GM18951 (cell line): ENCODE measurements around the gene TDRD7.

Experiments used
- POLR2A ChIP-seq: IDR thresholded peaks from 4 replicates; pipeline ENCODE4 v1.6.1; 2011; ENCODE audit warnings: mild to moderate bottlenecking; ENCODE audit not compliant: insufficient read length, insufficient read depth; ENCODE audit errors: extremely low read depth
- in situ Hi-C: fragments of 300-500 bp; cut with MboI; formaldehyde crosslinking; loops from one replicate; pipeline ENCODE4 v1.12.0; 2022; ENCODE audit warnings: low sequenced_read_pairs, mixed read lengths, inconsistent platforms; ENCODE audit not compliant: unreplicated experiment

TDRD7 gene

GRCh38 chr9:97502984-97503861, 91.3 kb downstream of the TDRD7 start:
- in situ Hi-C loops = no loop called here
- TF ChIP-seq POLR2A = no peak

GRCh38 chr9:97503862-97504210, 91.9 kb downstream of the TDRD7 start:
- no peak for TF ChIP-seq POLR2A
- in situ Hi-C loops = no loop called here

GRCh38 chr9:97504381-97505216, 92.7 kb downstream of the TDRD7 start:
- in situ Hi-C loops = no loop called here
- TF ChIP-seq POLR2A = no peak

- in situ Hi-C loops = no loop called here
- TF ChIP-seq POLR2A = no peak
Measured at GRCh38 chr9:97505845-97506244, 93.9 kb downstream of the TDRD7 start.

- TF ChIP-seq POLR2A = no peak
- in situ Hi-C loops = no loop called here
Measured at GRCh38 chr9:97506306-97506705, 94.4 kb downstream of the TDRD7 start.

GRCh38 chr9:97506787-97507186, 94.9 kb downstream of the TDRD7 start:
- in situ Hi-C loops = no loop called here
- no peak for TF ChIP-seq POLR2A

- TF ChIP-seq POLR2A = no peak
- in situ Hi-C loops = no loop called here
Measured at GRCh38 chr9:97507428-97507984, 95.6 kb downstream of the TDRD7 start.

- in situ Hi-C loops = no loop called here
- TF ChIP-seq POLR2A = no peak
Measured at GRCh38 chr9:97508852-97509251, 97.0 kb downstream of the TDRD7 start.

GRCh38 chr9:97510797-97511654, 99.1 kb downstream of the TDRD7 start:
- no peak for TF ChIP-seq POLR2A
- in situ Hi-C loops = no loop called here

- in situ Hi-C loops = no loop called here
- no peak for TF ChIP-seq POLR2A
Measured at GRCh38 chr9:97511655-97512427, 99.9 kb downstream of the TDRD7 start.

GRCh38 chr9:97512966-97513560, 101.2 kb downstream of the TDRD7 start:
- TF ChIP-seq POLR2A = no peak
- in situ Hi-C loops = no loop called here

- TF ChIP-seq POLR2A = no peak
- in situ Hi-C loops = no loop called here
Measured at GRCh38 chr9:97514531-97514930, 102.6 kb downstream of the TDRD7 start.
